Ureter (tissue), 1 donor: Measurements from ENCODE around the gene ATXN7L1. TPM values are rescaled to one million over a fixed set of nuclear protein-coding genes. Genes with fewer than 3 reads are reported as not detected.
"Not testable (repeated sequence)": the region's sequence is repeated elsewhere in the genome, so short reads cannot be mapped to it uniquely, and the experiment has no call there.

Experiments
- DNase-seq: peaks from one replicate; pipeline ENCODE4 v3.0.0-alpha.2; 2020; ENCODE audit warnings: low spot score
- total RNA-seq: library from RNA; stranded (reverse); gene quantifications from one replicate; pipeline ENCODE4 v1.2.4, GENCODE V29; 2023
- donor health status: DM: yes; HTN: yes; CAD: no.

The ATXN7L1 gene
- total RNA-seq, 1 donor from 2014 or later = 31.6 TPM

GRCh38 chr7:105744258-105744657 is 132.1 kb downstream of the ATXN7L1 start:
- DNase-seq = no peak

GRCh38 chr7:105743351-105744090 is 132.9 kb downstream of the ATXN7L1 start:
- no peak for DNase-seq

DNA sequence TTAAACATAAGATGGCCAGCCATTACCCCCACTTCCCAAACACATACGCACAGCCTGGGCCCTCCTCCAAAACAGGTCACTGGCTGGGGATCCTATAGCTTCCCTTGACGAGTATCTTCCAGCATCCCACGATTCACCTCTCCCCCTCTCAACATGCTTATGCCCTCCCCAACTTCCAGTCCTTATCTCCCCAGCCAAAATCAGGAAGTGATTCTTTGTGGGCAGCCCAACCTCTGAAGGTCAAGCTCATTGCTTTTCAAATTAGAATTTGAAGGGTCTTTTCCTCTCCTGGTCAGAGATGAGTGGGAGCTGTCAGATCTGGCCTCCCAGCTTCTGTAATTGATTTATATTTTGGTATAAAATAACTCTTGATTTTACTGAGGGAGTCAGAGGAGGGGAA is 133.6 kb downstream of the ATXN7L1 start:
- no peak for DNase-seq

GRCh38 chr7:105741982-105742381 is 134.4 kb downstream of the ATXN7L1 start:
- DNase-seq = no peak

- DNase-seq = no peak
Observed at GRCh38 chr7:105738133-105738532, 138.3 kb downstream of the ATXN7L1 start.

DNA sequence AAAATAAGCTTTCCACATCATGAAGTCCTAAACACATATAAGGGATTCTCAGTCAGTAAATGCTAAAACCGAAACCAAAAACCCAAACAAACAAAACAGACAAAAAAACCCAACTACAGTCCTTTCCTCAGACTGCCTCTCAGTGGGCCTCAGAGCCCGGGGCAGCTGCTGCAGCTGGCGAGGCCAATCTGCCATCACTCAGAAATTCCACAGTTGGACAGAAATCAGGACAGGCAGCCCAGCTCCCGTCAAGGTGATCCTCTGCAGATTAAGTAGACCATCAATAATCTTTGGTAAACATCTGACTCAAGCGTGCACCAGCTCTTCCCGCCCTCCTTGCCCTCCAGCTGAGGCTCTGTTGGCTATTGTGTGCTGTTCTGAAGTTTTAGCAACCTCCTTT is 142.2 kb downstream of the ATXN7L1 start:
- no peak for DNase-seq

DNA sequence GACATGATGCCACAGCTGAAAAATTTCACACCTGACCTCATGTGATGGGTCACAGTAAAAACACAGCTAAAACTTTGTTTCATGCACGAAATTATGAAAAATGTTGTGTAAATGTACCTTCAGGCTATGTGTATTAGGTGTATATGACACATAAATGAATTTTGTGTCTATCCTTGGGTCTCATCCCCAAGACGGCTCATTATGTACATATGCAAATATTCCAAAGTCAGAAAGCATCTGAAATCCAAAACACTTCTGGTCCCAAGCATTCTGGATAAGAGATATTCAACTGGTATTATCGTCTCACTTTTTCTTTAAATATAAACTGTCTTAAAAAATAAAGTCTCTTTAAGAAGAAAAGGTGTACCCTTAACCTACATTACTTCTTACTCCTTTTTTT is 145.4 kb downstream of the ATXN7L1 start:
- DNase-seq = no peak

- DNase-seq = no peak
Observed at GRCh38 chr7:105728028-105728427, 148.4 kb downstream of the ATXN7L1 start.

DNA sequence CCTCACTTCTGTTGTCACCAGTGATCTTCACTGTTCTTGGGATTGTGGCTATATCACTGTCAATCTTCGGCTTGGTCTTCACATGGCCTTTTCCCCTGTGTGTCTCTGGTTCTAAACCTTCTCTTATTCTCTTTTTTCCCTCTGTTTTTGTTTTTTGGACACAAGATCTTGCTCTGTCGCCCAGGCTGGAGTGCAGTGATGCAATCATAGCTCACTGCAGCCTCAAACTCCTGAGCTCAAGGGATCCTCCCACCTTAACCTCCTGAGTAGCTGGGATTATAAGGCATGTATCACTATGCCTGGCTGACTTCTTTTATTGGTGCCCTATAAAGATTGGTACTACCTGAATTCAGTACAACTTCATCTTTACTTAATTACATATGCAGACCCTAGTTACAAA is 151.7 kb downstream of the ATXN7L1 start:
- no peak for DNase-seq

GRCh38 chr7:105723572-105723971 is 152.8 kb downstream of the ATXN7L1 start:
- DNase-seq = no peak

GRCh38 chr7:105721571-105722104 is 154.8 kb downstream of the ATXN7L1 start:
- DNase-seq = no peak

- DNase-seq = no peak
Observed at GRCh38 chr7:105719919-105720318, 156.5 kb downstream of the ATXN7L1 start.

- no peak for DNase-seq
Observed at GRCh38 chr7:105719395-105719794, 157.0 kb downstream of the ATXN7L1 start.

GRCh38 chr7:105718511-105718925 is 157.9 kb downstream of the ATXN7L1 start:
- no peak for DNase-seq

DNA sequence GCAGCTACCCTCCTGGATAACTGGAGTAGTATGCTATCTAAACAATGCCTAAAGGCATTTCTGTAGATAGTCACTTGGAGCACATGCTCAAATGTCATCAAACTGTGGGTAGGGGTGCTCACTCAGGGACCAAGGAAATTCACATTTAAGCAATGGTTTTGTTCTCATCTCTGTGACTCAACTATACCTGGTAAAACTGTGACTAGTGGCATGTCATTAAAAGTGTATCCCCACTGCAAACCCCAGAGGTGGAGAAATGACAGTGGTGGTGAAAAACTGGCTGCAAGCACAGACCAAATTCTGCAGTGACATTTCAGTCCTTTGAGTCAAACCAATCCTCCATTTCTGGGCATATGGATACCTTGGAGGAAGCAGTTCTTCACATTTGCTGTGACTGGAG is 160.9 kb downstream of the ATXN7L1 start:
- no peak for DNase-seq

DNA sequence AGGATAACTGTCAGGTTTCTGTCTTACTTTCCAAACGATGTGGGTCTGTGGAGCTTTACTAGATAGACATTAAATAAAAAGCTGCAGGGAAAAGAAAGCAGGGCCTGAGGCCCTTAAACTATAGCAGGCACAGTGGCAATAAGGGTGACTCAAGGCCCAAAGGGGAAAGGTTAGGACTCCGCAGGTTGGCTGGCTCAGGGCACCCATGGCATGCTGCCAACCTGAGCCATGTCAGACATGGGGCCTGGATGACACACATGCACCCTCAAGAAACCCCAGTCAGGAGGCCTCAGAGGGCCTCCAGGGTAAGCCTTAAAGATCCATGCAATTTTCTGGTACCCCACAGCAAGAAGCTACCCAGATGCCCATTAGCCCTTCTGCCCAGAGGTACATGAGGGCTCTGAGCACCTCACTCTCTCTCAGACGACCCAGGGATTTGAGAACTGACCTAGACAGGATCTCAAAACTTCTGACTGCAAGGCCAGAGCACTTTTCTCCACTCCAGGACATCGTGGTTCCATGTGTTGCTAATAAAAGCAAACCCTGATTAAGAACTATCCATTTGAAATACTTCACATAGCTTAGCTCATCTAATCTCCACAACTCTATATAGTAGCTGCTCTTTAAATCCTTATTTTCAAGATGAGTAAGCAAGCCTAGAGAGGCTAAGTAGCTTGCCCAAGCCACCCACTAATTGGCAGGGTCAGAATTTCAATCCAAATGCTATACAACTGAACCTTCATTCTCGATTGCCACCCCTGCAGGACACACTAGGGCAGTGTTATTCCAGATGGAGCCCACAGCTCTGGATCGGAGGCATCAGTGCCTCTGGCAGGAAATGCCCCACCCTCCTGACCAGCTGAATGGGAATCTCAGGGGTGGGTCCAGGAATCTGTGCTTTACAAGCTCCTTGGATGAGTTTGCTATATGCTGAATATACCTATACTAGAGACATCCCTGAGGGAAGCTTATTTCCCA is 162.6 kb downstream of the ATXN7L1 start:
- no peak for DNase-seq

DNA sequence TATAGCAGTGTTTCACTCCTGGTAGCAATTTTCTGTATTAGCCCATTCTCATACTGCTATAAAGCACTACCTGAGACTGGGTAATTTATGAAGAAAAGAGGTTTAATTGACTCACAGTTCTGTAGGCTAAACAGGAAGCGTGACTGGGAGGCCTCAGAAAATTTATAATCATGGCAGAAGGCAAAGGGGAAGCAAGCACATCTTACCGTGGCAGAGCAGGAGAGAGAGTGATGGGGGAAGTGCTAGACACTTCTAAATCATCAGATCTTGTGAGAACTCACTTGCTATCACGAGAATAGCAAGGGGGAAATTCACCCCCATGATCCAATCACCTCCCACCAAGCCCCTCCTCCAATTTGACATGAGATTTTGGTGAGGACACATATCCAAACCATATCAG is 163.5 kb downstream of the ATXN7L1 start:
- no peak for DNase-seq

DNA sequence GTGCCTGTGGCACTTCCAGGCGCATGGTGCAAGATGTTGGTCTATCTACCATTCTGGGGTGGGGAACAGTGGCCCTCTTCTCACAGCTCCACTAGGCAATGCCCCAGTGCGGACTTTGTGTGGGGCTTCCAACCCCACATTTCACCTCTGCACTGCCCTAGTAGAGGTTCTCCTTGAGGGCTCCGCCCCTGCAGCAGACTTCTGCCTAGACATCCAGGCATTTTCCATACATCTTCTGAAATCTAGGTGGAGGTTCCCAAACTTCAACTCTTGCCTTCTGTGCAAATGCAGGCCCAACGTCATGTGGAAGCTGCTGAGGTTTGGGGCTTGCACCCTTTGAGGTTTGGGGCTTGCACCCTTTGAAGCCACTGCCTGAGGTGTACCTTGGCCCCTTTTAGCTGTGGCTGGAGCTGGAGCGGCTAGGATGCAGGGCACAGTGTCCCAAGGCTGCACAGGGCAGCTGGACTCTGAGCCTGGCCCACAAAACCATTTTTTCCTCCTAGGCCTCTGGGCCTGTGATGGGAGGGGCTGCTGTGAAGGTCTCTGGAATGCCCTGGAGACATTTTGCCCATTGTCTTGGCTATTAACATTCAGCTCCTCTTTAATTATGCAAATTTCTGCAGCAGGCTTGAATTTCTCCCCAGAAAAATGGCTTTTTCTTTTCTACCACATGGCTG is 164.5 kb downstream of the ATXN7L1 start:
- DNase-seq = no peak

- not testable (repeated sequence) for DNase-seq
Observed at GRCh38 chr7:105710720-105711119, 165.7 kb downstream of the ATXN7L1 start.

DNA sequence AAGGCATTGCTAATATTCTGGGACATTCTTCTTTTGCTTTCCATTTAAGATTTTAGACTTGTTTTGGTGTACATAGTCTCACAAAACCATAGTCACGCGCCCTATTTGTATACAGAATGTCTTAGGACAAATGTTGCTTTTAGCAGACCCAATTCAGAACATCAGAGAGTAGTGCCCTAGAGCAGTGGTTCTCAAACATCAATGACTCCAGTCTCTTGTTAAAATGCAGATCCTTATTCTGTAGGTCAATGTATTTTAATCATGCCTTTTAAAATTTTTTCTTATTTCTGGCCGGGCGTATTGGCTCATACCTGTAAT is 167.7 kb downstream of the ATXN7L1 start:
- no peak for DNase-seq

GRCh38 chr7:105707967-105708762 is 168.2 kb downstream of the ATXN7L1 start:
- DNase-seq = no peak
